AG04449 (cell line): ENCODE measurements around the gene ZDHHC13.
A peak's percentile ranks its signal among the peaks of the same experiment; 100 is the strongest.

Source experiments
- CTCF ChIA-PET: fragments of 350-600 bp; formaldehyde crosslinking; extraction: SDS; loops from one replicate; lab custom pipeline; 2021; ENCODE audit warnings: antibody characterized with exemption; lab: Yijun Ruan, JAX
- POLR2A ChIA-PET: fragments of 400-600, 350-600 bp; formaldehyde crosslinking; extraction: SDS; loops from one replicate; lab custom pipeline; 2020; ENCODE audit warnings: antibody characterized with exemption, inconsistent platforms; lab: Yijun Ruan, JAX
- DNase-seq: peaks from one replicate; pipeline ENCODE4 v3.0.0-alpha.2; 2010; ENCODE audit warnings: low read depth, low spot score
- H3K4me3 ChIP-seq: 2 replicates; pipeline ENCODE4 v1.5.1; 2011; ENCODE audit warnings: low read depth, mild to moderate bottlenecking, control low read depth, low read length
- TF ChIP-seq, protein P1 (sequence below): IDR thresholded peaks from one replicate; pipeline ENCODE4 v1.5.1; 2011; ENCODE audit warnings: mild to moderate bottlenecking, moderate library complexity, low read length, control low read depth, inconsistent platforms; ENCODE audit not compliant: insufficient read depth; ENCODE audit errors: missing control alignments

The ZDHHC13 gene

DNA sequence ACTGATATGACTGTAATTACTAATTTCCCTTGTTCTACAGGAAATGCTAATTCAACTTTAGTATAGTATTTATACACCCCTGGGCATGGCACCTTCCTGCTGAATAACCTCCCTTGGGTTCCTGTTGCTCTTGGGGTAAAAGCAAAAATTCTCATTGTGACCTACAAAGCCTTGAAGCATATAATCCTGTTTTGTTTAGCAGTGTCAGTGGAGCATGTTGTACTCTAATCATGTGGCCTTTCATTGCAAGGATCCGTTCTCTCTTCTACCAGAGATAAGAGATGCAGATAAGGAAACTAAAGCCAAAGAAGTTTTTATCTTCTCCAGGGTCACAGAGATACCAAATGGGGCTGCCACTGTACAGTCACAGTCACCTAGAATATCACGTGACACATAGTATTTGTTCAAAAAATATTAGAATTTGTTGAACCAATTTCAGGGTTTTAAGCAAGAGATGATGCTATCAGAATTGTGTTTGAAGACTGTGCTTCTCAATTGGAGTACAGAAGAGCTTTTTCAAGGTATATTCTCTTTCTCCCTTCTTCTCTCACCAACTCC is 59.7 kb downstream of the ZDHHC13 start:
- TF ChIP-seq, protein P1, sequence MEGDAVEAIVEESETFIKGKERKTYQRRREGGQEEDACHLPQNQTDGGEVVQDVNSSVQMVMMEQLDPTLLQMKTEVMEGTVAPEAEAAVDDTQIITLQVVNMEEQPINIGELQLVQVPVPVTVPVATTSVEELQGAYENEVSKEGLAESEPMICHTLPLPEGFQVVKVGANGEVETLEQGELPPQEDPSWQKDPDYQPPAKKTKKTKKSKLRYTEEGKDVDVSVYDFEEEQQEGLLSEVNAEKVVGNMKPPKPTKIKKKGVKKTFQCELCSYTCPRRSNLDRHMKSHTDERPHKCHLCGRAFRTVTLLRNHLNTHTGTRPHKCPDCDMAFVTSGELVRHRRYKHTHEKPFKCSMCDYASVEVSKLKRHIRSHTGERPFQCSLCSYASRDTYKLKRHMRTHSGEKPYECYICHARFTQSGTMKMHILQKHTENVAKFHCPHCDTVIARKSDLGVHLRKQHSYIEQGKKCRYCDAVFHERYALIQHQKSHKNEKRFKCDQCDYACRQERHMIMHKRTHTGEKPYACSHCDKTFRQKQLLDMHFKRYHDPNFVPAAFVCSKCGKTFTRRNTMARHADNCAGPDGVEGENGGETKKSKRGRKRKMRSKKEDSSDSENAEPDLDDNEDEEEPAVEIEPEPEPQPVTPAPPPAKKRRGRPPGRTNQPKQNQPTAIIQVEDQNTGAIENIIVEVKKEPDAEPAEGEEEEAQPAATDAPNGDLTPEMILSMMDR, result no peak
- ChIA-PET CTCF (no interaction called here), POLR2A (no interaction called here)
- no peak overlapping the region for H3K4me3 ChIP-seq
- no peak for DNase-seq

DNA sequence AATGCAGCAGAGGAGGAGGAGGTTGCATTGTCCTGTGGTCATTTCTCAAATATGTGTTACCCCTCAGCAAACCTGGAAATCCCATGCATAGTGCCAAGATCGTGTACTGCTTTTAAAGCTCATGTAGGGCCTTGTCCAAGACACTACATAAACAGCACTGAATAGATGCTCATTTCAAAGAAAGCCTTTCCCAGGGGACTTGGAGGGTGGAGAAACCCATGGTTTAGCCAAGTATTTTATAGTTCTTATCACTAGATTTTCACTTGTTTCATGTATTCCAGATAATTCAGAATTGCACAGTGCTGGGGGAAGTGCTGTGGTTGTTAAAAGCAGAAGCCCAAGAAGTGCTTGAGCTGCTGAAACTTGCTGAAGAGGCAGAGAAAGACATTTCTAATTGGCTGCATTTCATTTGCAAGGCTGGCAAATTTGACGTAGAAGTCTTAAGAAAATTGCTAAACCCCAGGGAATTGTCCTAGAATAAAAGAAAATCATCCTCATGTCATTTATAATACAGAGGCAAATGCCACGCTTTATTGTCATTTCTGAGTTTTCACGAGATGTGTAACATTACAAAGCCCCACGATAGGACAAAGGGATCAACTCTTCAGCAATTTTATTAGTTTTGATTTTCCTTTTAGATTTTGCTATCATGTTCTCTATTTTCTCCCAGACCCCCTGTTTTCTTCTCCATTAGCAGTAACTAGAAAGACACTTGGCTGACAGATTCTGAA is 64.7 kb downstream of the ZDHHC13 start:
- H3K4me3 ChIP-seq, result no peak overlapping the region
- ChIA-PET POLR2A (no interaction called here), CTCF (no interaction called here)
- TF ChIP-seq, protein P1, result no peak
- no peak for DNase-seq

DNA sequence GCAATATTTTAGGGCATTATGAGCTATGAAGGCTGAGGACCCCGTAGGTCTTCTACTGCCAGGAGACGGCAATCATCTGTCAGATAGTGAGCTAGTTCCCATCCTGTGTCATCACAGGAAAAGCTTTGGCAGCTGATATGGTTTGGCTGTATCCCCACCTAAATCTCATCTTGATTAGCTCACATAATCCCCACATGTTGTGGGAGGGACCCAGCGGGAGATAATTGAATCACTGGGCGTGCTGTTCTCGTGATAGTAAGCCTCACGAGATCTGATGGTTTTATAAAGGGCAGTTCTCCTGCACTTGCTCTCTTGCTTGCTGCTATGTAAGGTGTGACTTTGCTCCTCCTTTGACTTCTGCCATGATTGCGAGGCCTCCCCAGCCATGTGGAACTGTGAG is 66.7 kb downstream of the ZDHHC13 start:
- no peak overlapping the region for H3K4me3 ChIP-seq
- ChIA-PET POLR2A (no interaction called here), CTCF (interaction anchor here (0.8 to 1.3 kb wide), 3 partner anchors 20 to 107 kb away, joined by 3 to 4 read pairs (median 3); no protein-coding TSS in a partner anchor)
- TF ChIP-seq, protein P1, result no peak
- DNase-seq, result no peak

DNA sequence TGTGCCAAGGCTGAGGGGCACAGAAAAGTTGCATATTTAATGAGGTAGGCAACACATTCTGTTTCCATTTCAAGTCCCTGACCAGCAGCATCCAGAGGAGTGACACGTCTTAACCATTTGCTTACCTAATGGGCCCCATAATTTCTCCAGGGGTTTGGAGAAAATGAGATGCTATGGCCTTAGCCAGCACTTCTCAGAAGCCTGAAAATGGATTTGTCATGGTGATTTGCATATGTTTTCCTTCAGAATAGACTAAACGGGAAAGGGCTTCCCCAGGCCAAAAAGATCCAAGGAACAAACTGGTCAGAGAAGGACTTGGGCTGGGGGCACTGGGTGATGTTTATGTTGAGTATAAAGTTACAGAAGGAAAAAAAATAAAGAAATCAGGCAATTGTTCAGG is 68.1 kb downstream of the ZDHHC13 start:
- TF ChIP-seq, protein P1, result no peak
- H3K4me3 ChIP-seq, result no peak overlapping the region
- CTCF ChIA-PET, result no interaction called here
- POLR2A ChIA-PET, result no interaction called here
- no peak for DNase-seq

- H3K4me3 ChIP-seq, result no peak overlapping the region
- POLR2A ChIA-PET, result no interaction called here
- CTCF ChIA-PET, result no interaction called here
- TF ChIP-seq, protein P1, result no peak
- DNase-seq, result no peak
Measured at GRCh38 chr11:19185516-19186052, 68.6 kb downstream of the ZDHHC13 start.

GRCh38 chr11:19187114-19187832 is 70.3 kb downstream of the ZDHHC13 start:
- no peak overlapping the region for H3K4me3 ChIP-seq
- ChIA-PET CTCF (interaction anchor here (1.6 kb wide), 1 partner anchor 116 kb away, joined by 5 read pairs; no protein-coding TSS in a partner anchor), POLR2A (no interaction called here)
- DNase-seq, result peak; percentile 9
- TF ChIP-seq, protein P1, result no peak
